CD4-positive, alpha-beta T cell (primary cell): ENCODE measurements around the gene SNTG2. TPM values are rescaled to one million over a fixed set of nuclear protein-coding genes. Genes with fewer than 3 reads are reported as not detected.

Experiments used
- ATAC-seq: fragments of 200-7000 bp; cut with Tn5 transposase; one replicate; pipeline ENCODE4 v1.10.0; 2022; ENCODE audit warnings: mild to moderate bottlenecking; ENCODE audit not compliant: poor library complexity
- CTCF ChIA-PET: fragments of 350-600 bp; sonication (Branson Sonifier 250); formaldehyde crosslinking; loops from one replicate; lab custom pipeline; 2021; ENCODE audit warnings: antibody characterized with exemption, inconsistent platforms; lab: Charles Lee
- POLR2A ChIA-PET: fragments of 350-600 bp; sonication (Branson Sonifier 250); formaldehyde crosslinking; loops from one replicate; lab custom pipeline; 2021; ENCODE audit warnings: antibody characterized with exemption, inconsistent platforms; lab: Charles Lee
- DNase-seq, 14 experiments: peaks; one replicate each; pipeline ENCODE4 v3.0.0-alpha.2; 2013 to 2020; ENCODE audit warnings: mixed read lengths in 2 of 14
- H3K27ac ChIP-seq, 2 donors: one replicate each; pipeline versions ENCODE4 v1.5.1 to v1.7.0; 2013; ENCODE audit warnings: low read length in 2 of 2, low read depth in 1 of 2, mild to moderate bottlenecking in 1 of 2
- H3K27me3 ChIP-seq, 2 experiments: 1 replicate in 1 of 2; 2 replicates in 1 of 2; pipeline versions ENCODE4 v1.6.1 to v1.7.0; 2013; ENCODE audit warnings: low read length in 2 of 2, control low read depth in 1 of 2, mild to moderate bottlenecking in 1 of 2, moderate library complexity in 1 of 2; ENCODE audit not compliant: insufficient read depth in 2 of 2, control insufficient read depth in 1 of 2
- H3K36me3 ChIP-seq: one replicate; pipeline ENCODE4 v1.6.1; 2013; ENCODE audit warnings: low read length, control low read depth; ENCODE audit not compliant: insufficient read depth
- H3K4me1 ChIP-seq: one replicate; pipeline ENCODE4 v1.6.1; 2013; ENCODE audit warnings: low read length, control low read depth; ENCODE audit not compliant: insufficient read depth
- H3K4me3 ChIP-seq: one replicate; pipeline ENCODE4 v1.5.1; 2013; ENCODE audit warnings: mild to moderate bottlenecking, low read length, moderate library complexity
- H3K9me3 ChIP-seq, 2 experiments: 1 replicate in 1 of 2; 2 replicates in 1 of 2; pipeline versions ENCODE4 v1.6.1 to v1.7.0; 2013; ENCODE audit warnings: low read length in 2 of 2, mild to moderate bottlenecking in 2 of 2, control low read depth in 1 of 2, moderate library complexity in 1 of 2; ENCODE audit not compliant: control insufficient read depth in 1 of 2, insufficient read depth in 1 of 2
- H3K27ac Mint-ChIP-seq: one replicate; pipeline ENCODE4 v1.8.0; 2020; ENCODE audit warnings: mixed read lengths
- H3K27me3 Mint-ChIP-seq: one replicate; pipeline ENCODE4 v1.8.0; 2021; ENCODE audit warnings: mixed read lengths
- H3K36me3 Mint-ChIP-seq: one replicate; pipeline ENCODE4 v1.8.0; 2021; ENCODE audit warnings: low read depth, mixed read lengths
- H3K4me1 Mint-ChIP-seq: one replicate; pipeline ENCODE4 v1.8.0; 2021; ENCODE audit warnings: low read depth, mixed read lengths
- H3K4me3 Mint-ChIP-seq: one replicate; pipeline ENCODE4 v1.8.0; 2020; ENCODE audit warnings: mild to moderate bottlenecking, mixed read lengths
- H3K9me3 Mint-ChIP-seq: one replicate; pipeline ENCODE4 v1.8.0; 2020; ENCODE audit warnings: mixed read lengths
- CTCF ChIP-seq: fragments of 200-600 bp; IDR thresholded peaks from one replicate; pipeline ENCODE4 v1.8.0; 2022; ENCODE audit warnings: antibody characterized with exemption, mild to moderate bottlenecking
- intact Hi-C, 2 experiments: fragments of 100-400 bp; cut with DNase I in 1 of 2; cut with micrococcal nuclease in 1 of 2; formaldehyde crosslinking; loops; one replicate each; pipeline versions ENCODE4 v1.15.1 to v1.9.0; 2023 to 2025; cut with DNase I, micrococcal nuclease
- total RNA-seq, 174 experiments: library from RNA in 2 of 174; stranded (reverse) in 2 of 174; gene quantifications; one replicate each; pipeline ENCODE4 v1.2.3 and lab custom pipeline; 2021 to 2026

The SNTG2 gene
- total RNA-seq, 2 experiments from 2014 or later: 1.1 to 1.5 TPM

- CTCF ChIA-PET: no interaction called here
- H3K9me3 Mint-ChIP-seq: no peaks in the 10 kb centered on the region
- intact Hi-C loops: no loop called here
- H3K36me3 ChIP-seq: no peaks in the 10 kb centered on the region
- H3K27ac Mint-ChIP-seq: no peak overlapping the region
- TF ChIP-seq CTCF: no peak
- H3K9me3 ChIP-seq: peaks cover 0 to 36% of the 10 kb centered on the region in 2 experiments
- DNase-seq (no peak), ATAC-seq (no peak)
- H3K4me3 Mint-ChIP-seq: no peak overlapping the region
- peaks cover 18% of the 10 kb centered on the region for H3K4me1 ChIP-seq
- no peaks in the 10 kb centered on the region for H3K27me3 Mint-ChIP-seq
- no peak overlapping the region for H3K4me3 ChIP-seq
- no peaks in the 10 kb centered on the region for H3K27me3 ChIP-seq
- H3K27ac ChIP-seq: no peak overlapping the region
- POLR2A ChIA-PET: no interaction called here
- H3K4me1 Mint-ChIP-seq: peaks cover 31% of the 10 kb centered on the region
- H3K36me3 Mint-ChIP-seq: no peaks in the 10 kb centered on the region
These were observed 220.1 kb downstream of the SNTG2 start for GRCh38 chr2:1170711-1171110.

- Mint-ChIP-seq H3K36me3 (no peaks in the 10 kb centered on the region), H3K4me3 (no peak overlapping the region), H3K9me3 (no peaks in the 10 kb centered on the region), H3K27ac (no peak overlapping the region), H3K4me1 (peaks cover 25% of the 10 kb centered on the region), H3K27me3 (no peaks in the 10 kb centered on the region)
- H3K4me3 ChIP-seq: no peak overlapping the region
- CTCF ChIA-PET: no interaction called here
- ATAC-seq (no peak), DNase-seq (no peak)
- no peak for TF ChIP-seq CTCF
- no peak overlapping the region for H3K27ac ChIP-seq
- H3K36me3 ChIP-seq: no peaks in the 10 kb centered on the region
- H3K9me3 ChIP-seq: peaks cover 0 to 12% of the 10 kb centered on the region in 2 experiments
- no peaks in the 10 kb centered on the region for H3K27me3 ChIP-seq
- H3K4me1 ChIP-seq: peaks cover 11% of the 10 kb centered on the region
- POLR2A ChIA-PET: no interaction called here
- intact Hi-C loops: no loop called here
These were observed 222.9 kb downstream of the SNTG2 start for GRCh38 chr2:1173528-1173927.

- no peak overlapping the region for H3K4me3 Mint-ChIP-seq
- POLR2A ChIA-PET: no interaction called here
- intact Hi-C loops: no loop called here
- H3K36me3 Mint-ChIP-seq: no peaks in the 10 kb centered on the region
- DNase-seq: no peak
- no peak for TF ChIP-seq CTCF
- Histone ChIP-seq H3K4me3 (no peak overlapping the region), H3K27ac (no peak overlapping the region), H3K27me3 (no peaks in the 10 kb centered on the region), H3K9me3 (peaks cover 0 to 10% of the 10 kb centered on the region in 2 experiments), H3K36me3 (no peaks in the 10 kb centered on the region), H3K4me1 (no peaks in the 10 kb centered on the region)
- H3K27ac Mint-ChIP-seq: no peak overlapping the region
- no peak for ATAC-seq
- peaks cover 2% of the 10 kb centered on the region for H3K9me3 Mint-ChIP-seq
- no peaks in the 10 kb centered on the region for H3K4me1 Mint-ChIP-seq
- no peaks in the 10 kb centered on the region for H3K27me3 Mint-ChIP-seq
- CTCF ChIA-PET: no interaction called here
These were observed 231.2 kb downstream of the SNTG2 start for GRCh38 chr2:1181893-1182292.
